HUES6 (cell line): ENCODE data around the gene NETO1.

ENCODE experiments used
- H3K27ac ChIP-seq: 2 replicates; pipeline ENCODE4 v1.7.0; 2013; ENCODE audit warnings: low read depth, mild to moderate bottlenecking, low read length, inconsistent platforms
- H3K27me3 ChIP-seq: 2 replicates; pipeline ENCODE4 v1.6.1; 2013; ENCODE audit warnings: low read length; ENCODE audit not compliant: control insufficient read depth, insufficient read depth
- H3K36me3 ChIP-seq: 2 replicates; pipeline ENCODE4 v1.6.1; 2013; ENCODE audit warnings: low read length; ENCODE audit not compliant: control insufficient read depth, insufficient read depth
- H3K4me1 ChIP-seq: 2 replicates; pipeline ENCODE4 v1.6.1; 2013; ENCODE audit warnings: low read length; ENCODE audit not compliant: control insufficient read depth, insufficient read depth
- H3K4me3 ChIP-seq: 2 replicates; pipeline ENCODE4 v1.5.1; 2013; ENCODE audit warnings: low read depth, low read length
- H3K9ac ChIP-seq: one replicate; pipeline ENCODE4 v1.6.1; 2013; ENCODE audit warnings: mild to moderate bottlenecking, low read length
- H3K9me3 ChIP-seq: 2 replicates; pipeline ENCODE4 v1.6.1; 2013; ENCODE audit warnings: low read depth, low read length; ENCODE audit not compliant: control insufficient read depth, insufficient read depth

Gene NETO1

GRCh38 chr18:72738136-72738535, 129.7 kb downstream of the NETO1 start:
- H3K4me1 ChIP-seq, result peaks cover 10% of the 10 kb centered on the region
- no peaks in the 10 kb centered on the region for H3K36me3 ChIP-seq
- no peak overlapping the region for H3K27ac ChIP-seq
- no peaks in the 10 kb centered on the region for H3K9me3 ChIP-seq
- no peak overlapping the region for H3K9ac ChIP-seq
- H3K27me3 ChIP-seq, result no peaks in the 10 kb centered on the region
- H3K4me3 ChIP-seq, result no peak overlapping the region

- 0 out of 2 replicates have a peak, but pooled peaks cover 4% of the 10 kb centered on the region for H3K4me1 ChIP-seq
- no peak overlapping the region for H3K27ac ChIP-seq
- H3K36me3 ChIP-seq, result no peaks in the 10 kb centered on the region
- H3K9ac ChIP-seq, result no peak overlapping the region
- H3K27me3 ChIP-seq, result no peaks in the 10 kb centered on the region
- no peaks in the 10 kb centered on the region for H3K9me3 ChIP-seq
- H3K4me3 ChIP-seq, result no peak overlapping the region
Measured at GRCh38 chr18:72727776-72728175, 140.0 kb downstream of the NETO1 start.

GRCh38 chr18:72727038-72727655, 140.6 kb downstream of the NETO1 start:
- Histone ChIP-seq H3K4me3 (no peak overlapping the region), H3K9me3 (no peaks in the 10 kb centered on the region), H3K4me1 (0 out of 2 replicates have a peak, but pooled peaks cover 4% of the 10 kb centered on the region), H3K27me3 (no peaks in the 10 kb centered on the region), H3K36me3 (no peaks in the 10 kb centered on the region), H3K9ac (no peak overlapping the region), H3K27ac (no peak overlapping the region)

- Histone ChIP-seq H3K27me3 (no peaks in the 10 kb centered on the region), H3K27ac (no peak overlapping the region), H3K4me1 (0 out of 2 replicates have a peak, but pooled peaks cover 4% of the 10 kb centered on the region), H3K9ac (no peak overlapping the region), H3K4me3 (no peak overlapping the region), H3K9me3 (no peaks in the 10 kb centered on the region), H3K36me3 (no peaks in the 10 kb centered on the region)
Measured at GRCh38 chr18:72726201-72726600, 141.6 kb downstream of the NETO1 start.

- no peaks in the 10 kb centered on the region for H3K9me3 ChIP-seq
- no peak overlapping the region for H3K27ac ChIP-seq
- no peak overlapping the region for H3K9ac ChIP-seq
- no peaks in the 10 kb centered on the region for H3K27me3 ChIP-seq
- no peak overlapping the region for H3K4me3 ChIP-seq
- no peaks in the 10 kb centered on the region; the same call in 1 of the 2 replicates for H3K4me1 ChIP-seq
- no peaks in the 10 kb centered on the region for H3K36me3 ChIP-seq
Measured at GRCh38 chr18:72721330-72721729, 146.5 kb downstream of the NETO1 start.

GRCh38 chr18:72720116-72720515, 147.7 kb downstream of the NETO1 start:
- no peak overlapping the region for H3K9ac ChIP-seq
- no peaks in the 10 kb centered on the region; the same call in 1 of the 2 replicates for H3K4me1 ChIP-seq
- no peaks in the 10 kb centered on the region for H3K9me3 ChIP-seq
- H3K4me3 ChIP-seq, result no peak overlapping the region
- no peak overlapping the region for H3K27ac ChIP-seq
- no peaks in the 10 kb centered on the region for H3K36me3 ChIP-seq
- H3K27me3 ChIP-seq, result no peaks in the 10 kb centered on the region

GRCh38 chr18:72704202-72704601, 163.6 kb downstream of the NETO1 start:
- Histone ChIP-seq H3K9me3 (no peaks in the 10 kb centered on the region), H3K27me3 (no peaks in the 10 kb centered on the region), H3K4me3 (no peak overlapping the region), H3K27ac (no peak overlapping the region), H3K4me1 (no peaks in the 10 kb centered on the region), H3K9ac (no peak overlapping the region), H3K36me3 (no peaks in the 10 kb centered on the region)

- Histone ChIP-seq H3K4me1 (no peaks in the 10 kb centered on the region; the same call in 1 of the 2 replicates), H3K9ac (no peak overlapping the region), H3K36me3 (no peaks in the 10 kb centered on the region), H3K9me3 (no peaks in the 10 kb centered on the region), H3K27me3 (no peaks in the 10 kb centered on the region), H3K4me3 (no peak overlapping the region), H3K27ac (no peak overlapping the region)
Measured at GRCh38 chr18:72700961-72701710, 166.7 kb downstream of the NETO1 start.

GRCh38 chr18:72697706-72698105, 170.1 kb downstream of the NETO1 start:
- H3K27me3 ChIP-seq, result no peaks in the 10 kb centered on the region
- H3K4me3 ChIP-seq, result no peak overlapping the region
- H3K36me3 ChIP-seq, result no peaks in the 10 kb centered on the region
- peaks cover 9% of the 10 kb centered on the region for H3K4me1 ChIP-seq
- H3K9me3 ChIP-seq, result no peaks in the 10 kb centered on the region
- H3K27ac ChIP-seq, result no peak overlapping the region
- no peak overlapping the region for H3K9ac ChIP-seq

- Histone ChIP-seq H3K9me3 (no peaks in the 10 kb centered on the region), H3K27ac (peak overlapping the region; percentile 78), H3K4me1 (peaks cover 21% of the 10 kb centered on the region), H3K27me3 (no peaks in the 10 kb centered on the region), H3K4me3 (peak overlapping the region; percentile 40), H3K36me3 (no peaks in the 10 kb centered on the region), H3K9ac (peak overlapping the region; percentile 41)
Measured at GRCh38 chr18:72692595-72692994, 175.2 kb downstream of the NETO1 start.
